ENCODE results near the gene PRKCB. TPM values are rescaled to one million over a fixed set of nuclear protein-coding genes. Genes with fewer than 3 reads are reported as not detected.
"Not testable (repeated sequence)": the region's sequence is repeated elsewhere in the genome, so short reads cannot be mapped to it uniquely, and the experiment has no call there.

PRKCB gene
- total RNA-seq, 6 experiments from 2014 or later, result not detected

- Mint-ChIP-seq H3K27ac (no peak overlapping the region), H3K4me3 (no peak overlapping the region), H3K27me3 (ENCODE audit: insufficient read depth) (no peaks in the 10 kb centered on the region; the same call in 1 of the 2 replicates), H3K4me1 (ENCODE audit: low read depth) (no peaks in the 10 kb centered on the region), H3K9me3 (peaks cover 42% of the 10 kb centered on the region), H3K36me3 (ENCODE audit: low read depth) (no peaks in the 10 kb centered on the region)
- no peak for TF ChIP-seq CTCF (IDR thresholded peaks at IDR 0.05)
- no peak for DNase-seq
Observed at GRCh38 chr16:24150282-24150681, 314.5 kb downstream of the PRKCB start.

- no peak for TF ChIP-seq CTCF (IDR thresholded peaks at IDR 0.05)
- no peak overlapping the region for H3K27ac Mint-ChIP-seq
- no peak for DNase-seq
- no peak overlapping the region for H3K4me3 Mint-ChIP-seq
- H3K36me3 Mint-ChIP-seq (ENCODE audit: low read depth), result no peaks in the 10 kb centered on the region
- no peaks in the 10 kb centered on the region for H3K4me1 Mint-ChIP-seq (ENCODE audit: low read depth)
- H3K9me3 Mint-ChIP-seq, result peaks cover 49% of the 10 kb centered on the region
- H3K27me3 Mint-ChIP-seq (ENCODE audit: insufficient read depth), result no peaks in the 10 kb centered on the region; the same call in 1 of the 2 replicates
Observed at GRCh38 chr16:24151482-24151939, 315.7 kb downstream of the PRKCB start.

- H3K9me3 Mint-ChIP-seq, result peaks cover 54% of the 10 kb centered on the region
- not testable (repeated sequence) for H3K36me3 Mint-ChIP-seq (ENCODE audit: low read depth); H3K27me3 Mint-ChIP-seq (ENCODE audit: insufficient read depth); H3K4me1 Mint-ChIP-seq (ENCODE audit: low read depth); H3K27ac Mint-ChIP-seq; H3K4me3 Mint-ChIP-seq; DNase-seq
Observed at GRCh38 chr16:24152048-24152447, 316.3 kb downstream of the PRKCB start.

GRCh38 chr16:24152826-24153225 is 317.0 kb downstream of the PRKCB start:
- Mint-ChIP-seq H3K4me3 (no peak overlapping the region), H3K27ac (no peak overlapping the region), H3K27me3 (ENCODE audit: insufficient read depth) (peaks cover 3% of the 10 kb centered on the region; the same call in 1 of the 2 replicates), H3K4me1 (ENCODE audit: low read depth) (no peaks in the 10 kb centered on the region), H3K36me3 (ENCODE audit: low read depth) (no peaks in the 10 kb centered on the region), H3K9me3 (peaks cover 62% of the 10 kb centered on the region)
- no peak for DNase-seq
- TF ChIP-seq CTCF (IDR thresholded peaks at IDR 0.05), result no peak

GRCh38 chr16:24156777-24157176 is 321.0 kb downstream of the PRKCB start:
- TF ChIP-seq CTCF (IDR thresholded peaks at IDR 0.05), result no peak
- Mint-ChIP-seq H3K4me1 (ENCODE audit: low read depth) (no peaks in the 10 kb centered on the region), H3K27ac (no peak overlapping the region), H3K27me3 (ENCODE audit: insufficient read depth) (peaks cover 4% of the 10 kb centered on the region; the same call in 1 of the 2 replicates), H3K4me3 (no peak overlapping the region), H3K36me3 (ENCODE audit: low read depth) (no peaks in the 10 kb centered on the region), H3K9me3 (peaks cover 63% of the 10 kb centered on the region)
- DNase-seq, result no peak

- Mint-ChIP-seq H3K4me1 (ENCODE audit: low read depth) (no peaks in the 10 kb centered on the region), H3K36me3 (ENCODE audit: low read depth) (0 out of 2 replicates have a peak, but pooled peaks cover 6% of the 10 kb centered on the region), H3K9me3 (peaks cover 38% of the 10 kb centered on the region)
Observed at GRCh38 chr16:24163935-24164334, 328.2 kb downstream of the PRKCB start.

More at GRCh38 chr16:24163935-24164334, 328.2 kb downstream of the PRKCB start:
- H3K27ac Mint-ChIP-seq, result no peak overlapping the region
- DNase-seq, result no peak
- no peak for TF ChIP-seq CTCF (IDR thresholded peaks at IDR 0.05)
- H3K27me3 Mint-ChIP-seq (ENCODE audit: insufficient read depth), result peaks cover 1% of the 10 kb centered on the region; the same call in 1 of the 2 replicates
- H3K4me3 Mint-ChIP-seq, result no peak overlapping the region
